Measurements from ENCODE around the gene NPHP3.
"Not testable (repeated sequence)": the region's sequence is repeated elsewhere in the genome, so short reads cannot be mapped to it uniquely, and the experiment has no call there.

Gene NPHP3, protein sequence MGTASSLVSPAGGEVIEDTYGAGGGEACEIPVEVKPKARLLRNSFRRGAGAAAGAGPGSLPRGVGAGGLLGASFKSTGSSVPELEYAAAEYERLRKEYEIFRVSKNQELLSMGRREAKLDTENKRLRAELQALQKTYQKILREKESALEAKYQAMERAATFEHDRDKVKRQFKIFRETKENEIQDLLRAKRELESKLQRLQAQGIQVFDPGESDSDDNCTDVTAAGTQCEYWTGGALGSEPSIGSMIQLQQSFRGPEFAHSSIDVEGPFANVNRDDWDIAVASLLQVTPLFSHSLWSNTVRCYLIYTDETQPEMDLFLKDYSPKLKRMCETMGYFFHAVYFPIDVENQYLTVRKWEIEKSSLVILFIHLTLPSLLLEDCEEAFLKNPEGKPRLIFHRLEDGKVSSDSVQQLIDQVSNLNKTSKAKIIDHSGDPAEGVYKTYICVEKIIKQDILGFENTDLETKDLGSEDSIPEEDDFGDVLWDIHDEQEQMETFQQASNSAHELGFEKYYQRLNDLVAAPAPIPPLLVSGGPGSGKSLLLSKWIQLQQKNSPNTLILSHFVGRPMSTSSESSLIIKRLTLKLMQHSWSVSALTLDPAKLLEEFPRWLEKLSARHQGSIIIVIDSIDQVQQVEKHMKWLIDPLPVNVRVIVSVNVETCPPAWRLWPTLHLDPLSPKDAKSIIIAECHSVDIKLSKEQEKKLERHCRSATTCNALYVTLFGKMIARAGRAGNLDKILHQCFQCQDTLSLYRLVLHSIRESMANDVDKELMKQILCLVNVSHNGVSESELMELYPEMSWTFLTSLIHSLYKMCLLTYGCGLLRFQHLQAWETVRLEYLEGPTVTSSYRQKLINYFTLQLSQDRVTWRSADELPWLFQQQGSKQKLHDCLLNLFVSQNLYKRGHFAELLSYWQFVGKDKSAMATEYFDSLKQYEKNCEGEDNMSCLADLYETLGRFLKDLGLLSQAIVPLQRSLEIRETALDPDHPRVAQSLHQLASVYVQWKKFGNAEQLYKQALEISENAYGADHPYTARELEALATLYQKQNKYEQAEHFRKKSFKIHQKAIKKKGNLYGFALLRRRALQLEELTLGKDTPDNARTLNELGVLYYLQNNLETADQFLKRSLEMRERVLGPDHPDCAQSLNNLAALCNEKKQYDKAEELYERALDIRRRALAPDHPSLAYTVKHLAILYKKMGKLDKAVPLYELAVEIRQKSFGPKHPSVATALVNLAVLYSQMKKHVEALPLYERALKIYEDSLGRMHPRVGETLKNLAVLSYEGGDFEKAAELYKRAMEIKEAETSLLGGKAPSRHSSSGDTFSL (N-terminal part only)

DNA sequence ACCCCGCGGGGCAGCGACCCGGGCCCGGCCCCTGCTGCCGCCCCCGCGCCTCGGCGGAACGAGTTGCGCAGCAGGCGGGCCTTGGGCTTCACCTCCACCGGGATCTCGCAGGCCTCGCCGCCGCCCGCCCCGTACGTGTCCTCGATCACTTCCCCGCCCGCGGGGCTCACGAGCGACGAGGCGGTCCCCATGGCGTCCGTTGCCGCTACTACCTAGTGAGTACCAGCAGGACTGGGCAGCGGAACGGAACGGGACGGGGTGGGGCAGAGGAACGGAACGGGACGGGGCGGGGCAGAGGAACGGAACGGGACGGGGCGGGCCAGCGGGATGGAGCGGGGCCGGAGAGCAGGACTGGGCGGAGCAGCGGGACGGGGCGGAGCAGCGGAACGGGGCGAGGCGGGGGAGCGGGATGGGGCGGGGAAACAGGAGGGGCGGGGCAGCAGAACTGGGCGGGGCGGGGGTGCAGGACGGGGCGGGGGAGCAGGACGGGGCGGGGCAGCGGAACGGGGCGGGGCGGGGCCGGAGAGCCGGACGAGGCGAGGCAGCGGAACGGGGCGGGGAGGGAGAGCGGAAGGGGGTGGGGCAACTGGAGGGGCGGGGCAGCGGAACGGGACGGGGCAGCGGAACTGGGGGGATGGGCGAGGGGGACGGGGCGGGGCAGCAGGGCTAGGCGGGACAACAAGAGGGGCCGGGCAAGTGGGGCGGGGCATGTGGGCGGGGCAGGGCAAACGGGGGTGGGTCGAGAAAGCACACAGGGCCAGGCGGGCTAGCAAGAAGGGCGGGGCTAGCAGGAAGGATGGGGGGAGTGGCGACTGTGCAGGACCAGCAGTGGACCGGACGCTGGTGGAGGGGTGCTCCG, at the start of gene NPHP3:
TSS of gene NPHP3 (minus strand) at position 245 of the 859 bp plus-strand sequence. CDS start at position 191, 54 bp downstream.
- Histone ChIP-seq H3K4me1 (ENCODE audit: control insufficient read depth in 2 of 2, insufficient read depth in 2 of 2, low read length in 2 of 2) (peaks cover 13 to 15% of the 10 kb centered on the region in 2 donors), H3K9me3 (ENCODE audit: control insufficient read depth in 2 of 2, low read length in 2 of 2) (no peaks in the 10 kb centered on the region), H3K9ac (ENCODE audit: low read depth in 1 of 2, low read length in 2 of 2) (peak within 1 kb of the TSS; percentile 83 to 93), H3K4me3 (ENCODE audit: low read length in 2 of 2) (peak within 1 kb of the TSS; percentile 84), H3K27ac (ENCODE audit: low read depth in 2 of 2, low read length in 2 of 2) (peak within 1 kb of the TSS; percentile 95), H3K27me3 (ENCODE audit: control insufficient read depth in 2 of 2, insufficient read depth in 2 of 2, low read length in 2 of 2) (no peaks in the 10 kb centered on the region), H3K36me3 (ENCODE audit: control insufficient read depth in 2 of 2, insufficient read depth in 2 of 2, low read length in 2 of 2) (peaks cover 3 to 5% of the 10 kb centered on the region in 2 donors)

DNA sequence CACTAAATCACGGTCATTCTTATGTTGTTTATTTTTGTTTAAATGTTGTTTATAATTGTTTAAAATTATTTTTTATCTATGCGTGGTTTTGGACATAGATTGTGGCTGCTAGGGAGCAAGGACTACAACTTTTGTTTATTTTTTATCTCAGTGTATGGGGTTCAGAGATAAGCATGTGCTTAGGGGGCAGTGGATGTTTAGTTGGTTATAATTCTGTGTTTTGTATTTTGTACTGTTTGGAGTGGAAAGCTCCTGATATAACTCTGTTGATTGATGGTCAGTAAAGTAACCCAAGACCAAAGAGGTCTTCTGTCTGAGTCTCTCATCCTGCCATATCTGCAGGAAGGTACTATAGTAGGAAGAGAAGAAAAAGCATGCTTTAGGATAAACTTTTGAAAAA, 36.5 kb upstream of the NPHP3 start:
- no peak overlapping the region for H3K27ac ChIP-seq (ENCODE audit: low read depth in 2 of 2, low read length in 2 of 2)
- no peaks in the 10 kb centered on the region for H3K9me3 ChIP-seq (ENCODE audit: control insufficient read depth in 2 of 2, low read length in 2 of 2)
- no peaks in the 10 kb centered on the region for H3K27me3 ChIP-seq (ENCODE audit: control insufficient read depth in 2 of 2, insufficient read depth in 2 of 2, low read length in 2 of 2)
- H3K4me1 ChIP-seq (ENCODE audit: control insufficient read depth in 2 of 2, insufficient read depth in 2 of 2, low read length in 2 of 2), result no peaks in the 10 kb centered on the region
- H3K36me3 ChIP-seq (ENCODE audit: control insufficient read depth in 2 of 2, insufficient read depth in 2 of 2, low read length in 2 of 2), result no peaks in the 10 kb centered on the region
- no peak overlapping the region for H3K4me3 ChIP-seq (ENCODE audit: low read length in 2 of 2)
- H3K9ac ChIP-seq (ENCODE audit: low read depth in 1 of 2, low read length in 2 of 2), result no peak overlapping the region

DNA sequence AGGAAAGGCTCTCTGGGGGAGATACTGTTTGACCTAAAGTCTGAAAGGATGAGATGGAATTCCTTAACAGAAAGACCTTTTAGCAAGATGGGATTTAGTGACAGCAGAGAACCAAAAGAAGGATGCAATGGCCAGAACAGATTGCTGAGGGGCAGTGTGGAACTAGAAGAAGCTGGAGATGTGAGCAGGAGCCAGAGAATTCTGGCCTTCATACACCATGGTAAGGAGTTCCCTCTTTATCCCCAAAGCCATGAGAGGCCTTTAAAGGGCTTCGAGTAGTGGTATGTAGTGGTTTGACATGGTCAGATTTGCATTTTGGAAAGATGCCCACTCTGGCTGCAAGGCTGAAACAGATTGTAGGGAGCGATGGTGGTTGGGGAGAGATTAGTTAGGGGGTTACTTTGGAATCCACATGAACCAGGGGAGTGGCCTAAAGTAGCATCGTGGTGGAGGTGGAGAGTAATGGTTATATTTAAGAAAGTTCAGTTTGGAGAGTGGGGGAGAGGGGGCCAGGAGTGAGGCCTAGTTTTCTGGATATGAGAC, 34.0 kb upstream of the NPHP3 start:
- Histone ChIP-seq H3K9me3 (ENCODE audit: control insufficient read depth in 2 of 2, low read length in 2 of 2) (no peaks in the 10 kb centered on the region), H3K27me3 (ENCODE audit: control insufficient read depth in 2 of 2, insufficient read depth in 2 of 2, low read length in 2 of 2) (no peaks in the 10 kb centered on the region), H3K27ac (ENCODE audit: low read depth in 2 of 2, low read length in 2 of 2) (no peak overlapping the region), H3K9ac (ENCODE audit: low read depth in 1 of 2, low read length in 2 of 2) (no peak overlapping the region), H3K36me3 (ENCODE audit: control insufficient read depth in 2 of 2, insufficient read depth in 2 of 2, low read length in 2 of 2) (no peaks in the 10 kb centered on the region), H3K4me3 (ENCODE audit: low read length in 2 of 2) (no peak overlapping the region), H3K4me1 (ENCODE audit: control insufficient read depth in 2 of 2, insufficient read depth in 2 of 2, low read length in 2 of 2) (no peaks in the 10 kb centered on the region)

DNA sequence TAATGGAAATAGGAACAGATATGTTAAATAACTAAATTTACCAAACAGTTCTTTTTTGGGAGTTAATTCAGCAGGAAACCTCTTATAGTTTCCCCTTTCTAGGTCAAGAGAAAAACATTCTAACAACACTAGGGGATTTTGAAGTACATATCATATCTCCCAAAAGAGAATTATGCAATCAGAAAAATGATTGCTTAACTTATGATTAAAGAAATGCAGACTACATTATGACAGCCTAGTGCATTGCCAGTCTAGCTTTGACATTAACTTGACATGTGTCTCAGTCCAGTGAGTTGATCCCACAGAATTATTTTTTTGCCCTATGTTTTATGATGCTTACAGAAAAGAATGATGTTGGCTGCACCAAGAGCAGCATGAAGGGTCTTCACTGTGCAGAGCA, 31.7 kb upstream of the NPHP3 start:
- Histone ChIP-seq H3K27me3 (ENCODE audit: control insufficient read depth in 2 of 2, insufficient read depth in 2 of 2, low read length in 2 of 2) (no peaks in the 10 kb centered on the region), H3K9me3 (ENCODE audit: control insufficient read depth in 2 of 2, low read length in 2 of 2) (no peaks in the 10 kb centered on the region), H3K4me3 (ENCODE audit: low read length in 2 of 2) (no peak overlapping the region), H3K27ac (ENCODE audit: low read depth in 2 of 2, low read length in 2 of 2) (no peak overlapping the region), H3K36me3 (ENCODE audit: control insufficient read depth in 2 of 2, insufficient read depth in 2 of 2, low read length in 2 of 2) (no peaks in the 10 kb centered on the region), H3K9ac (ENCODE audit: low read depth in 1 of 2, low read length in 2 of 2) (no peak overlapping the region), H3K4me1 (ENCODE audit: control insufficient read depth in 2 of 2, insufficient read depth in 2 of 2, low read length in 2 of 2) (no peaks in the 10 kb centered on the region)

DNA sequence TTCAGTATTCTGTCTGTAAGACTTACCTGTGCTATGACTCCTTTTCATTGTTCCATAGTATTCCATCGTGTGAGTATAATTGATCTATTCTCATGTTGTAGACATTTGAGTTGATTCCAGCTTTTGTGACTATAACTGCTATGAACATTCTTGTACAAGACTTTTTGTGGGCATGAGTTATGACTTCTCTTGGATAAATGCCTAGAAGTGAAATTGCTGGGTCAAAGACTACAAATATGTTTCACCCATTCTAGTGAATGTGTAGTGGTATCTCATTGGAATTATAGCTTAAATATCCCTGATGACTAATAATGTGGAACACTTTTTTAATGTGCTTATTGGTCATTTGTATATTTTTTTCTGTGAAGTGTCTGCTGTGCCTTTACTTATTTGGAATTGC, 27.6 kb upstream of the NPHP3 start:
- Histone ChIP-seq H3K9ac (ENCODE audit: low read depth in 1 of 2, low read length in 2 of 2) (no peak overlapping the region), H3K4me1 (ENCODE audit: control insufficient read depth in 2 of 2, insufficient read depth in 2 of 2, low read length in 2 of 2) (no peaks in the 10 kb centered on the region), H3K27ac (ENCODE audit: low read depth in 2 of 2, low read length in 2 of 2) (no peak overlapping the region), H3K36me3 (ENCODE audit: control insufficient read depth in 2 of 2, insufficient read depth in 2 of 2, low read length in 2 of 2) (no peaks in the 10 kb centered on the region), H3K9me3 (ENCODE audit: control insufficient read depth in 2 of 2, low read length in 2 of 2) (no peaks in the 10 kb centered on the region), H3K27me3 (ENCODE audit: control insufficient read depth in 2 of 2, insufficient read depth in 2 of 2, low read length in 2 of 2) (no peaks in the 10 kb centered on the region), H3K4me3 (ENCODE audit: low read length in 2 of 2) (no peak overlapping the region)

DNA sequence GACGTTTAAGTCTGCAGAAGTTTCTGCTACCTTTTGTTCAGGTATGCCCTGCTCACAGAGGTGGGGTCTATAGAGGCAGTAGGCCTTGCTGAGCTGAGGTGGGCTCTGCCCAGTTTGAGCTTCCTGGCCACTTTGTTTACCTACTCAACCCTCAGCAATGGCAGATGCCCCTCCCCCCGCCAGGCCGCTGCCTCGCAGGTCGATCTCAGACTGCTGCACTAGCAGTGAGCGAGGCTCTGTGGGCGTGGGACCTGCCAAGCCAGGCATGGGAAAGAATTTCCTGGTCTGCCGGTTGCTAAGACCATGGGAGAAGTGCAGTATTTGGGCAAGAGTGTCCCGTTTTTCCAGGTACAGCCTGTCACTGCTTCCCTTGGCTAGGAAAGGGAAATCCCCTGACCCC, 24.5 kb upstream of the NPHP3 start:
- not testable (repeated sequence) for H3K4me3 ChIP-seq (ENCODE audit: low read length in 2 of 2); H3K27me3 ChIP-seq (ENCODE audit: control insufficient read depth in 2 of 2, insufficient read depth in 2 of 2, low read length in 2 of 2); H3K36me3 ChIP-seq (ENCODE audit: control insufficient read depth in 2 of 2, insufficient read depth in 2 of 2, low read length in 2 of 2); H3K9ac ChIP-seq (ENCODE audit: low read depth in 1 of 2, low read length in 2 of 2); H3K27ac ChIP-seq (ENCODE audit: low read depth in 2 of 2, low read length in 2 of 2); H3K9me3 ChIP-seq (ENCODE audit: control insufficient read depth in 2 of 2, low read length in 2 of 2); H3K4me1 ChIP-seq (ENCODE audit: control insufficient read depth in 2 of 2, insufficient read depth in 2 of 2, low read length in 2 of 2)

DNA sequence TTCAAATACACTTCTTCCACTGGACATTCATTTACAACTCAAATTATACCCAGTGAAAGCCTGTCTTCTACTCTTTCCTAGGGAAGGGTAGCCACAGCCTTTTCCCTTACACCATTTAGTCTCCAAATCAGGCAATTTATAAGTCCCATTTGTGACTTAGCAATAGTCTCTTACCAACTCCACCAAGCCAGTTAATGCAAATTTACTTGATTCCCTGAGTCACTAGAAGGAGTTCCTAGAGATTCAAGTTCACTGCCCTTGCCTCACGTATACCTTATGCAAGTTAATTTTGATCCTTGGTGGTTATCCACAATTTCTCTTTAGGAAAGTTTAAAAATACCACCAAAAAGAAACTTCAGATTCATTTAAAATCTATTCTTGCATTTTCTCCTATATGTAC, 16.1 kb upstream of the NPHP3 start:
- Histone ChIP-seq H3K27ac (ENCODE audit: low read depth in 2 of 2, low read length in 2 of 2) (no peak overlapping the region), H3K36me3 (ENCODE audit: control insufficient read depth in 2 of 2, insufficient read depth in 2 of 2, low read length in 2 of 2) (no peaks in the 10 kb centered on the region), H3K9ac (ENCODE audit: low read depth in 1 of 2, low read length in 2 of 2) (no peak overlapping the region), H3K9me3 (ENCODE audit: control insufficient read depth in 2 of 2, low read length in 2 of 2) (no peaks in the 10 kb centered on the region), H3K27me3 (ENCODE audit: control insufficient read depth in 2 of 2, insufficient read depth in 2 of 2, low read length in 2 of 2) (peaks cover 4% of the 10 kb centered on the region in 2 donors), H3K4me3 (ENCODE audit: low read length in 2 of 2) (no peak overlapping the region), H3K4me1 (ENCODE audit: control insufficient read depth in 2 of 2, insufficient read depth in 2 of 2, low read length in 2 of 2) (no peaks in the 10 kb centered on the region)

DNA sequence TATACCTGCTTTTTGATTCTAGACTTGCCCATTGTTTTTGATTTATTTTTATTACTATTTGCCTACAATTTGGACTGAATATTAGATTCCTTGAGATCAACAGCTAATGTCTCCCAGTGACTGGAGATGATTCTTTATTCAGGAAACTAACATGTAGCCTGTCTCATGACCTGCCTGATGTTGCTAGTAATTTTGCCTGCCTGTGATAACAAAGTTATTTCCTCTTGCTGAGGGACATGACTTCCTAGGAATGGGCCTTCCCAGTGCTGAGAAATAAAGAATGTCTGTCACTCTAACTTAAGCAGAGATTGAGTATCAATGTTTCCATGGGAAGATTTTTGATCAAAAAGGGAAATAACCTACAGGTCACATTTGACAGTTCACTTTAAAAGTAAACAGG, 13.4 kb upstream of the NPHP3 start:
- Histone ChIP-seq H3K4me1 (ENCODE audit: control insufficient read depth in 2 of 2, insufficient read depth in 2 of 2, low read length in 2 of 2) (no peaks in the 10 kb centered on the region), H3K27me3 (ENCODE audit: control insufficient read depth in 2 of 2, insufficient read depth in 2 of 2, low read length in 2 of 2) (peaks cover 4% of the 10 kb centered on the region in 2 donors), H3K9me3 (ENCODE audit: control insufficient read depth in 2 of 2, low read length in 2 of 2) (no peaks in the 10 kb centered on the region), H3K4me3 (ENCODE audit: low read length in 2 of 2) (no peak overlapping the region), H3K27ac (ENCODE audit: low read depth in 2 of 2, low read length in 2 of 2) (no peak overlapping the region), H3K36me3 (ENCODE audit: control insufficient read depth in 2 of 2, insufficient read depth in 2 of 2, low read length in 2 of 2) (no peaks in the 10 kb centered on the region), H3K9ac (ENCODE audit: low read depth in 1 of 2, low read length in 2 of 2) (no peak overlapping the region)

DNA sequence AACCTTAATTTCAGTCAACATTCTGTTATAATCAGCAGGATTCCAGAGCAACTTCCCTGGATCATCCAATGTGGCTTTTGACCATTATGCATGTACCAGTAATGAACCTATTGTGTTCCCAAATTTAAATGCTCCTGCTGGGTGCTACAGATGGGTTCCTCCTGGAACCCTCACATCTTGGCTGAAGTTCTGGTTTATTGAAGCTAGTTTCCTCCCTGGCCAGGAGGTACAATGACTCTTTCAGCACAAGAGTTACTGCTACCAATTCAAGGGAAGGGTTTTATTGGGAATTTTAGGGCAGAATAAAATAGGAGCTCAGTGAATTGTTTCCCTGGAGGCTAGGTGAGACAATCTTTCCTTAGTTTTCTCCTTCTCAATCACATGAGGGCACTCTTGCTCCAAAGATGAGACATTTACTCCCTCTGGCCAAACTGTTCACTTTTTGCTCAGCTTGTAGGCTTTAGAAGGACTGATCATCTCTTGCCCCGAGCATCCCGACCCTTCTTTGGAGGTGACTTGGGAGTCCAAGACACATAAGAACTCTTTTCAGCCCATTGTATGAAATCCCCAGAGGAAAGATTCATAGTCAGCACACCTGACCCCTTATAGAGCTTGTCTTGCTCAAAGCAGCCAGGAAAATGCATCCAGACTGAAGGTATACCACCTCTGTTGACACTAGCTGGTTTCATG, 8.8 kb upstream of the NPHP3 start:
- H3K27ac ChIP-seq (ENCODE audit: low read depth in 2 of 2, low read length in 2 of 2), result no peak overlapping the region
- no peak overlapping the region for H3K9ac ChIP-seq (ENCODE audit: low read depth in 1 of 2, low read length in 2 of 2)
- no peak overlapping the region for H3K4me3 ChIP-seq (ENCODE audit: low read length in 2 of 2)
- peaks cover 0 to 4% of the 10 kb centered on the region in 2 donors for H3K4me1 ChIP-seq (ENCODE audit: control insufficient read depth in 2 of 2, insufficient read depth in 2 of 2, low read length in 2 of 2)
- H3K9me3 ChIP-seq (ENCODE audit: control insufficient read depth in 2 of 2, low read length in 2 of 2), result no peaks in the 10 kb centered on the region
- no peaks in the 10 kb centered on the region for H3K36me3 ChIP-seq (ENCODE audit: control insufficient read depth in 2 of 2, insufficient read depth in 2 of 2, low read length in 2 of 2)
- no peaks in the 10 kb centered on the region for H3K27me3 ChIP-seq (ENCODE audit: control insufficient read depth in 2 of 2, insufficient read depth in 2 of 2, low read length in 2 of 2)

All from mucosa of rectum (tissue), 2 donors.